ENCODE data around the gene UGT1A7.

- TF ChIP-seq, protein P1, sequence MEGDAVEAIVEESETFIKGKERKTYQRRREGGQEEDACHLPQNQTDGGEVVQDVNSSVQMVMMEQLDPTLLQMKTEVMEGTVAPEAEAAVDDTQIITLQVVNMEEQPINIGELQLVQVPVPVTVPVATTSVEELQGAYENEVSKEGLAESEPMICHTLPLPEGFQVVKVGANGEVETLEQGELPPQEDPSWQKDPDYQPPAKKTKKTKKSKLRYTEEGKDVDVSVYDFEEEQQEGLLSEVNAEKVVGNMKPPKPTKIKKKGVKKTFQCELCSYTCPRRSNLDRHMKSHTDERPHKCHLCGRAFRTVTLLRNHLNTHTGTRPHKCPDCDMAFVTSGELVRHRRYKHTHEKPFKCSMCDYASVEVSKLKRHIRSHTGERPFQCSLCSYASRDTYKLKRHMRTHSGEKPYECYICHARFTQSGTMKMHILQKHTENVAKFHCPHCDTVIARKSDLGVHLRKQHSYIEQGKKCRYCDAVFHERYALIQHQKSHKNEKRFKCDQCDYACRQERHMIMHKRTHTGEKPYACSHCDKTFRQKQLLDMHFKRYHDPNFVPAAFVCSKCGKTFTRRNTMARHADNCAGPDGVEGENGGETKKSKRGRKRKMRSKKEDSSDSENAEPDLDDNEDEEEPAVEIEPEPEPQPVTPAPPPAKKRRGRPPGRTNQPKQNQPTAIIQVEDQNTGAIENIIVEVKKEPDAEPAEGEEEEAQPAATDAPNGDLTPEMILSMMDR (IDR thresholded peaks at IDR 0.05), result no peak
- no peak for TF ChIP-seq POLR2A (IDR thresholded peaks at IDR 0.05)
Observed at GRCh38 chr2:233802132-233802815, 120.6 kb downstream of the UGT1A7 start.
